Skeletal muscle cell (primary cell): ENCODE measurements around the gene LINGO1.

ENCODE experiments used
- DNase-seq: peaks from one replicate; pipeline ENCODE4 v3.0.0-alpha.2; 2010; ENCODE audit warnings: low read depth
- H3K4me3 ChIP-seq: 2 replicates; pipeline ENCODE4 v1.5.1; 2011; ENCODE audit warnings: low read depth, mild to moderate bottlenecking, control low read depth, low read length, moderate library complexity

LINGO1 gene

GRCh38 chr15:77578641-77579372, 53.9 kb downstream of the LINGO1 start:
- no peak for DNase-seq

GRCh38 chr15:77577366-77577950, 55.3 kb downstream of the LINGO1 start:
- H3K4me3 ChIP-seq: no peak overlapping the region
- no peak for DNase-seq

More at GRCh38 chr15:77578641-77579372, 53.9 kb downstream of the LINGO1 start:
- no peak overlapping the region for H3K4me3 ChIP-seq

GRCh38 chr15:77576538-77576937, 56.2 kb downstream of the LINGO1 start:
- no peak for DNase-seq
- no peak overlapping the region for H3K4me3 ChIP-seq

GRCh38 chr15:77575203-77575934, 57.3 kb downstream of the LINGO1 start:
- H3K4me3 ChIP-seq: no peak overlapping the region
- no peak for DNase-seq

GRCh38 chr15:77574521-77575202, 58.0 kb downstream of the LINGO1 start:
- DNase-seq: no peak

GRCh38 chr15:77573802-77574201, 58.9 kb downstream of the LINGO1 start:
- H3K4me3 ChIP-seq: no peak overlapping the region
- no peak for DNase-seq

More at GRCh38 chr15:77574521-77575202, 58.0 kb downstream of the LINGO1 start:
- no peak overlapping the region for H3K4me3 ChIP-seq

GRCh38 chr15:77572186-77572585, 60.5 kb downstream of the LINGO1 start:
- no peak overlapping the region for H3K4me3 ChIP-seq
- no peak for DNase-seq

GRCh38 chr15:77571741-77572140, 61.0 kb downstream of the LINGO1 start:
- no peak overlapping the region for H3K4me3 ChIP-seq
- no peak for DNase-seq

- no peak overlapping the region for H3K4me3 ChIP-seq
- no peak for DNase-seq
Measured at GRCh38 chr15:77571181-77571580, 61.5 kb downstream of the LINGO1 start.

- H3K4me3 ChIP-seq: no peak overlapping the region
- no peak for DNase-seq
Measured at GRCh38 chr15:77569729-77570125, 63.0 kb downstream of the LINGO1 start.

- no peak overlapping the region for H3K4me3 ChIP-seq
- no peak for DNase-seq
Measured at GRCh38 chr15:77568973-77569728, 63.6 kb downstream of the LINGO1 start.

- no peak overlapping the region for H3K4me3 ChIP-seq
- DNase-seq: no peak
Measured at GRCh38 chr15:77568014-77568972, 64.4 kb downstream of the LINGO1 start.

GRCh38 chr15:77567202-77567601, 65.5 kb downstream of the LINGO1 start:
- DNase-seq: no peak
- H3K4me3 ChIP-seq: no peak overlapping the region

GRCh38 chr15:77566092-77566491, 66.6 kb downstream of the LINGO1 start:
- H3K4me3 ChIP-seq: no peak overlapping the region
- DNase-seq: no peak

GRCh38 chr15:77565378-77565915, 67.3 kb downstream of the LINGO1 start:
- DNase-seq: no peak
- no peak overlapping the region for H3K4me3 ChIP-seq

GRCh38 chr15:77564938-77565337, 67.8 kb downstream of the LINGO1 start:
- no peak overlapping the region for H3K4me3 ChIP-seq
- no peak for DNase-seq

GRCh38 chr15:77564341-77564740, 68.4 kb downstream of the LINGO1 start:
- no peak overlapping the region for H3K4me3 ChIP-seq
- DNase-seq: no peak

- H3K4me3 ChIP-seq: no peak overlapping the region
- DNase-seq: no peak
Measured at GRCh38 chr15:77563623-77564156, 69.0 kb downstream of the LINGO1 start.
